Activated T-cell treated with anti-CD3 and anti-CD28 coated beads for 4 hours (primary cell): ENCODE measurements around the gene ARPC5L.
"Not testable (repeated sequence)": the region's sequence is repeated elsewhere in the genome, so short reads cannot be mapped to it uniquely, and the experiment has no call there.

Experiments
- DNase-seq: peaks from one replicate; pipeline ENCODE4 v3.0.0-alpha.2; 2020

Gene ARPC5L

GRCh38 chr9:124861342-124862229 lies at the start of gene ARPC5L, which contains the start of gene RPL35:
ARPC5L (plus strand) TSS chr9:124862130; CDS start chr9:124869291, 7,161 bp downstream.
RPL35 (minus strand) TSS chr9:124861957; CDS start chr9:124861912, 45 bp downstream.
- DNase-seq = peak; percentile 94

- no peak for DNase-seq
Observed at GRCh38 chr9:124812441-124812876, 49.5 kb upstream of the ARPC5L start.

GRCh38 chr9:124813041-124813440 lies 48.9 kb upstream of the ARPC5L start:
- DNase-seq = no peak

- no peak for DNase-seq
Observed at GRCh38 chr9:124813501-124814163, 48.3 kb upstream of the ARPC5L start.

DNA sequence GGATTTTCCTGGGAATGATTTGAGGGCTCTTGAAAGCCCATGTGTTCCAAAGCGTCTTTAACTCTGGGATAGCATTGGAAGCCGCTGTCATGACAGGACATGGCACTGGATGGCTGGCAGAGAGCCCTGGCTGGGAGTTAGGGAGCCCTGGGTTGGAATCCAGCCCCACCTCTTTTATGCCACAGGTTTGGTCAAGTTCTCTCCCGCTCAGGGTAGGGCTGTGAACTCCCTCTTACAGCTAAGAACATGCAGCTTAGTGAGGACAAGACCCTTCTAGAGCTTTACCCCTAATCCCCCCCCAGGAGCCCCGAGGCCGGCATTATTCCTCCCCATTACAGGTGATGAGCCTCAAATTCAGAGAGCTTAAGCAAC lies 47.8 kb upstream of the ARPC5L start:
- DNase-seq = no peak

DNA sequence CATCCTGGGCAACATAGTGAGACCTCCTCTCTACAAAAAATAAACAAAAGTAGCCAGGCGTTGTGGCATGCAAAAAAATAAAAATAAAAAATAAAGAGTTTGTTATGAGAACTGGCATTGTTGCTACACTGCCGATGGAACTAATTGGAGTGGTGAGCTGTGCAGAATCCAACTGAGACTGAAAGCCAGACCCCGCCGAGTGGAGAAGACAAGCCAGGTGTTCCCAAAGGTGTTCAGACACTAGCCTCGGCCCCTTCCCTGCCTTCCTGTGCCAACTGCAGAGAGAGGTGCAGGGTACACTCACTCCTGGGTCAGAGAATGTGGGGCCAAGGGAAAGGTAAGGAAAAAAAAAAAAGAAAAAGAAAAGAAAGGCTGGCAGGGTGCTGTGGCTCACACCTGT lies 46.3 kb upstream of the ARPC5L start:
- DNase-seq = no peak

DNA sequence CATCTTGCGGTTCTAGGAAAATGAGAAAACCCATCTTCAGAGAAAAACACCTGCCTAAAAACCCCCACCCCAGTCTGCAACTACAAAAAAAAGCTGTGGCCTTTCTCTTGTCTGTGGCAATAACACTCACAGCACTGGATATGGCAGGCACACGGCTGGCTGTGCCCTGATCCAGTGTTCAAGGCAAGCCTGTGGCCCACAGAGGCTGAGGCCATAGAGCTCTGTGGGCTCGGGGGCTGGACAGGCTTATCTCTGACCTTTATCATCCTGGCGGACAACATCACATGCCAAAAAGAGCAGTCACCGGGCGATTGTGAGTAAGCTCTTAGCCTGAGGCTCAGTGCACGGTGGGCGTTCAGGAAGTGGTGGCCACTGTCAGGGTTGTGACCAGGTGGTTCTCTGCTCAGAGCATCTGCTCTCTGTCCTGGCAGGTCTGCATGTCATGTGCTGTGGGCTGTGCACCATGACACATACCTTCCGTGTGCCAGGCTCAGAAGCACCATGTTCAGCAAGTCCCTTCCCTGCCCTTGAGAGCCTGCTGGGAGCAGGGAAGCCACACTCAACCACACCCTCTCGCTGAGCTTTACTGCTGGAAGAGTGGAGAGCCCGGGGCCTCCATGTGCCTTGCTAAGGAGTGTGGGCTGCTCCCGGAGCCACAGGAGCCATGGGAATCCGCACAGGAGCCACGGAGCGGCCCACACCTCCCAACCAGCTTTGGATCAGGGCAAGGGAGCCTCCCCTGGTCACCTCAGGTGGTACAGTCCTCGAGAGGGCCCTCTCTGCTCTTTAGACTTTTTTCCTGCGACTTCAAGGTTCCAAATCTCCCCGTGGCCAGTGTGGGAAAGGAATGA lies 43.3 kb upstream of the ARPC5L start:
- no peak for DNase-seq

GRCh38 chr9:124820698-124821623 lies 41.0 kb upstream of the ARPC5L start:
- DNase-seq = no peak

- DNase-seq = no peak
Observed at GRCh38 chr9:124828489-124829333, 33.2 kb upstream of the ARPC5L start.

GRCh38 chr9:124829334-124829669 lies 32.6 kb upstream of the ARPC5L start:
- no peak for DNase-seq

- no peak for DNase-seq
Observed at GRCh38 chr9:124830593-124830992, 31.3 kb upstream of the ARPC5L start.

DNA sequence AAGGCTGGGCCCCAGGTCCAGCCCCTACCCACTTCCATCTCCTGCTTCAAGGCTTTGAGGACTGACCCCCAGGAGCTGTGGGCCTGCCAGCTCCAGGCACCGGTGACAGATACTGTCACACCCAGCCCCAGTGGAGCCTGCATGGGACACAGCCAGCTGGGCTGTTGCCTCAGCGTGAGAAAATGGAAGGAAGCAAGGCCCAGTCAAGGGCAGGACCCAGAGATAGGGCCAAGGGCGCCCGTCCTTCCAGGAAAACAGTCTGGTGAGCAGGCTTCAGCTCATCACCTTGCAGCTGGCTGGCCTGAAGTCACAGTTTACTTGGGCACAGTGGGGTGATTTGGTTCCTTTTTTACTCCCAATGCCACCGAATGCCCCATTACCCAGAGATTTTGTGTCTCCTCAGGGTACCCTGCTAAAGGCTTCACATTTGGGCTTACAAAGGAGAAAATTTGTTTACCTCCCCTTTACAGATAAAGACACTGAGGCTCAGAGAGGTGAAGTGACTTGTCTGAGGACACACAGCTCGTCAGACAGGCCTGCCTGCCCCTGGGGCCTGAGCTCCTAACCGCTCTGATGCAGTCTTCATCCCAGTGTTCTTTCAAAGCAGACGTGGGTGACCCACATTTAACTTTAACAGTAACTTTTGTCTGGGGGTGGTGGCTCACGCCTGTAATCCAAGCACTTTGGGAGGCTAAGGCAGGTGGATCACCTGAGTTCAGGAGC lies 30.1 kb upstream of the ARPC5L start:
- DNase-seq = no peak

GRCh38 chr9:124834591-124834990 lies 27.3 kb upstream of the ARPC5L start:
- DNase-seq = no peak

GRCh38 chr9:124835026-124835557 lies 26.8 kb upstream of the ARPC5L start:
- no peak for DNase-seq

DNA sequence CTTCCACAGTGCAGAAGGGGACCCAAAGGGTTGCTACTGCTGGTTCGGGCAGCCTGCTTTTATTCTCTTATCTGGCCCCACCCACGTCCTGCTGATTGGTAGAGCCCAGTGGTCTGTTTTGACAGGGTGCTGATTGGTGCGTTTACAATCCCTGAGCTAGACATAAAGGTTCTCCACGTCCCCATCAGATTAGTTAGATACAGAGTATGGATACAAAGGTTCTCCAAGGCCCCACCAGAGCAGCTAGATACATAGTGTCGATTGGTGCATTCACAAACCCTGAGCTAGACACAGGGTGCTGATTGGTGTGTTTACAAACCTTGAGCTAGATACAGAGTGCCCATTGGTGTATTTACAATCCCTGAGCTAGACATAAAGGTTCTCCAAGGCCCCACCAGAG lies 23.8 kb upstream of the ARPC5L start:
- DNase-seq = not testable (repeated sequence)

- not testable (repeated sequence) for DNase-seq
Observed at GRCh38 chr9:124838567-124839275, 23.2 kb upstream of the ARPC5L start.

GRCh38 chr9:124839612-124840299 lies 22.2 kb upstream of the ARPC5L start:
- no peak for DNase-seq

DNA sequence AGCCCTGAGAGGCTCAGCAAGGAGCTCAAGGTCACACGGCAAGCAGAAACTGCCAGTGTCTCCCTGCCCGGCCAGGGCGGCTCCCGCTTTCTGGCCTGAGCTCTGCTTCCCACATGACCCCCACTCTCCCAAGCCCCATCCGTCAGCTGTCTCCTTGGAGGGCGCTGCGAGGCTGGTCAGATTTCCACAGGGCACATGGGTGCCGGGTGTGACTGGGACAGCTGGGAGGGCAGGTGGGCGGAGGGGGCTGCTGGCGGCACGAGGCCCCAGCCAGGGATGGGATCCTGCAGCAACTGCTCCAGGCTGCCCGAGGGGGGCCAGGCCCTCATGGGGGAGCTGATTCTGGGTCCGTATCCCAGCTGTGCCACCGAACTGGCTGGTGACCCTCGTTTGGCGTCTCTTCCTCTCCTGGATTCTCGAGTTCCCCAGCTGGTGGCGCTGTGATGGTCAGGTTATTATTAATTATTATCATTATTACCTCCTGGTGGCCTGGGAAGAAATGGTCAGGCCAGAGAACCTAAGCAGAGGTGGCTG lies 21.6 kb upstream of the ARPC5L start:
- no peak for DNase-seq
